PFSK-1 (cell line): Measurements from ENCODE around the gene OSBPL6.

Experiments
- FOXP2 ChIP-seq: optimal IDR thresholded peaks from 2 replicates; pipeline ENCODE3; 2011; ENCODE audit warnings: borderline replicate concordance, control low read depth, inconsistent platforms; ENCODE audit not compliant: insufficient read depth; ENCODE audit errors: extremely low read length, extremely low read depth
- POLR2AphosphoS5 ChIP-seq: IDR thresholded peaks from 2 replicates; pipeline ENCODE4 v1.6.1; 2012; ENCODE audit warnings: low read depth, mild to moderate bottlenecking, control low read depth, low read length, moderate library complexity
- SIN3A ChIP-seq: IDR thresholded peaks from 2 replicates; pipeline ENCODE4 v1.6.1; 2012; ENCODE audit warnings: mild to moderate bottlenecking, low read length, moderate library complexity, borderline replicate concordance; ENCODE audit not compliant: insufficient read depth
- TAF1 ChIP-seq: IDR thresholded peaks from 2 replicates; pipeline ENCODE4 v1.6.1; 2012; ENCODE audit warnings: low read length, control low read depth, borderline replicate concordance; ENCODE audit not compliant: insufficient read depth
- TF ChIP-seq, protein P1 (sequence below), 2 experiments: IDR thresholded peaks; 2 replicates each; pipeline versions ENCODE4 v1.6.1 to v1.8.0; 2011 to 2012; ENCODE audit warnings: low read depth in 2 of 2, low read length in 2 of 2, control low read depth in 1 of 2, inconsistent platforms in 1 of 2, mild to moderate bottlenecking in 1 of 2, moderate library complexity in 1 of 2; ENCODE audit not compliant: insufficient read depth in 1 of 2

Gene OSBPL6

DNA sequence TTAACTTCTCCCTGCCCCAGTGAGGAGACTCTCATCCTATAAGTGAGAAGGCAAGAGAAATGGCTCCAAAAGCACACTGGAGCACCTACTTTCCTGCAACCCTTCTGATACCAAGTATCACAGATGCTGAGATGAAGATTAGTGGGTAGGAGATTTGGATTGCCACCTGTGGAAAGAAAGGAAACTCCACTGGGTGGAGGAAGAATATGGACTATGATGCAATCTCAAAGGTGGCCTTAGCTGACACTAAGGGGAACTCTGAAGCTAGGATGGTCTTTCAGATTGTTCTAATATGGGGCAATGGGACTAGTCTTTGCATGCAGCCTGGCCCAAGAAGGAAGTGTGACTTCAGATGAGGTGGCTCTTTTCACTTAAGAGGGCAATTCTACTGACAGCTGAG, 235.0 kb downstream of the OSBPL6 start:
- TF ChIP-seq, protein P1, sequence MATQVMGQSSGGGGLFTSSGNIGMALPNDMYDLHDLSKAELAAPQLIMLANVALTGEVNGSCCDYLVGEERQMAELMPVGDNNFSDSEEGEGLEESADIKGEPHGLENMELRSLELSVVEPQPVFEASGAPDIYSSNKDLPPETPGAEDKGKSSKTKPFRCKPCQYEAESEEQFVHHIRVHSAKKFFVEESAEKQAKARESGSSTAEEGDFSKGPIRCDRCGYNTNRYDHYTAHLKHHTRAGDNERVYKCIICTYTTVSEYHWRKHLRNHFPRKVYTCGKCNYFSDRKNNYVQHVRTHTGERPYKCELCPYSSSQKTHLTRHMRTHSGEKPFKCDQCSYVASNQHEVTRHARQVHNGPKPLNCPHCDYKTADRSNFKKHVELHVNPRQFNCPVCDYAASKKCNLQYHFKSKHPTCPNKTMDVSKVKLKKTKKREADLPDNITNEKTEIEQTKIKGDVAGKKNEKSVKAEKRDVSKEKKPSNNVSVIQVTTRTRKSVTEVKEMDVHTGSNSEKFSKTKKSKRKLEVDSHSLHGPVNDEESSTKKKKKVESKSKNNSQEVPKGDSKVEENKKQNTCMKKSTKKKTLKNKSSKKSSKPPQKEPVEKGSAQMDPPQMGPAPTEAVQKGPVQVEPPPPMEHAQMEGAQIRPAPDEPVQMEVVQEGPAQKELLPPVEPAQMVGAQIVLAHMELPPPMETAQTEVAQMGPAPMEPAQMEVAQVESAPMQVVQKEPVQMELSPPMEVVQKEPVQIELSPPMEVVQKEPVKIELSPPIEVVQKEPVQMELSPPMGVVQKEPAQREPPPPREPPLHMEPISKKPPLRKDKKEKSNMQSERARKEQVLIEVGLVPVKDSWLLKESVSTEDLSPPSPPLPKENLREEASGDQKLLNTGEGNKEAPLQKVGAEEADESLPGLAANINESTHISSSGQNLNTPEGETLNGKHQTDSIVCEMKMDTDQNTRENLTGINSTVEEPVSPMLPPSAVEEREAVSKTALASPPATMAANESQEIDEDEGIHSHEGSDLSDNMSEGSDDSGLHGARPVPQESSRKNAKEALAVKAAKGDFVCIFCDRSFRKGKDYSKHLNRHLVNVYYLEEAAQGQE (IDR thresholded peaks at IDR 0.05; ENCODE audit: insufficient read depth in 1 of 2, low read depth in 2 of 2, low read length in 2 of 2): no peak
- no peak for TF ChIP-seq SIN3A

GRCh38 chr2:178436662-178437061, 242.3 kb downstream of the OSBPL6 start:
- TF ChIP-seq SIN3A (no peak), FOXP2 (no peak), POLR2AphosphoS5 (no peak), TAF1 (no peak)
- TF ChIP-seq, protein P1 (IDR thresholded peaks at IDR 0.05; ENCODE audit: insufficient read depth in 1 of 2, low read depth in 2 of 2, low read length in 2 of 2): no peak

GRCh38 chr2:178441426-178441825, 247.1 kb downstream of the OSBPL6 start:
- no peak for TF ChIP-seq SIN3A
- TF ChIP-seq POLR2AphosphoS5: no peak
- no peak for TF ChIP-seq TAF1
- TF ChIP-seq, protein P1 (IDR thresholded peaks at IDR 0.05; ENCODE audit: insufficient read depth in 1 of 2, low read depth in 2 of 2, low read length in 2 of 2): no peak
- no peak for TF ChIP-seq FOXP2

DNA sequence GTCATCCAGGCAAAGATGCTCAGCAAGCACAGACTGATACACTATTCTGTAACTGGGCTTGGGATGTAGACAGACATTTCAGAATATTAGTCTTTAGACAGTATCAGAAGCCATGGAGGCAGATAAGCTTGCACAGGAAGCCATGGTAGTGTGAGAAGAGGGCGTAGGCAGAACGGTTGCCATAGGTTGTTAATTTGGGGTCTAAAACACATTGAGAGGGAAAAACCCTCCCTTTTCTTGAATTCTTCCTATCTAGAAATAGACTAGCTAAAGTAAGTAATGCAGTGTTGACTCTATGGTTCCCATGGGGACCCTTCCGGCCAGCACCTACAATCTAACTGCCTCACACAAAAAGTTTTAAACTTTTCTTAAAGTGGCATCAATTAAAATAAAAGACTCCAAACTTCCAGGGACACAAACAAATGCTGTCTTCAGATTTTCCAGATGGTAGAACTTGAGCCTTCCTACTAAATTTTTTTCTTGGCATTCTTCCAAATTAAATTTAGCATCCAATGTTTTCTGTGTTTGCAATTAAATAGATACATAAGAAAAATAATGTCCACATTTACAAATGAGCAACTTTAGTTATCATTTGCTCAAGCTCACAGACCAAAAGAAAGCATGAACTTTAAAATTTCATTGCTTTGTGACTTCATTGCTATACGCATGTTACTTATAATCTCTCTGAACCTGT, 254.8 kb downstream of the OSBPL6 start:
- TF ChIP-seq, protein P1 (IDR thresholded peaks at IDR 0.05; ENCODE audit: insufficient read depth in 1 of 2, low read depth in 2 of 2, low read length in 2 of 2): no peak
- no peak for TF ChIP-seq FOXP2
- no peak for TF ChIP-seq TAF1
- no peak for TF ChIP-seq POLR2AphosphoS5
- no peak for TF ChIP-seq SIN3A

GRCh38 chr2:178449700-178450523, 255.6 kb downstream of the OSBPL6 start:
- no peak for TF ChIP-seq TAF1
- no peak for TF ChIP-seq SIN3A
- TF ChIP-seq POLR2AphosphoS5: no peak
- TF ChIP-seq FOXP2: no peak
- TF ChIP-seq, protein P1 (IDR thresholded peaks at IDR 0.05; ENCODE audit: insufficient read depth in 1 of 2, low read depth in 2 of 2, low read length in 2 of 2): no peak
